Stimulated activated CD8-positive, alpha-beta memory T cell treated with anti-CD3 and anti-CD28 coated beads, Interleukin-4, amount 100 ng/mL, for 24 hours (primary cell): ENCODE results near the gene XPNPEP1.

Source experiments
- DNase-seq: peaks from one replicate; pipeline ENCODE4 v3.0.0-alpha.2; 2020; ENCODE audit warnings: low read depth

The XPNPEP1 gene

DNA sequence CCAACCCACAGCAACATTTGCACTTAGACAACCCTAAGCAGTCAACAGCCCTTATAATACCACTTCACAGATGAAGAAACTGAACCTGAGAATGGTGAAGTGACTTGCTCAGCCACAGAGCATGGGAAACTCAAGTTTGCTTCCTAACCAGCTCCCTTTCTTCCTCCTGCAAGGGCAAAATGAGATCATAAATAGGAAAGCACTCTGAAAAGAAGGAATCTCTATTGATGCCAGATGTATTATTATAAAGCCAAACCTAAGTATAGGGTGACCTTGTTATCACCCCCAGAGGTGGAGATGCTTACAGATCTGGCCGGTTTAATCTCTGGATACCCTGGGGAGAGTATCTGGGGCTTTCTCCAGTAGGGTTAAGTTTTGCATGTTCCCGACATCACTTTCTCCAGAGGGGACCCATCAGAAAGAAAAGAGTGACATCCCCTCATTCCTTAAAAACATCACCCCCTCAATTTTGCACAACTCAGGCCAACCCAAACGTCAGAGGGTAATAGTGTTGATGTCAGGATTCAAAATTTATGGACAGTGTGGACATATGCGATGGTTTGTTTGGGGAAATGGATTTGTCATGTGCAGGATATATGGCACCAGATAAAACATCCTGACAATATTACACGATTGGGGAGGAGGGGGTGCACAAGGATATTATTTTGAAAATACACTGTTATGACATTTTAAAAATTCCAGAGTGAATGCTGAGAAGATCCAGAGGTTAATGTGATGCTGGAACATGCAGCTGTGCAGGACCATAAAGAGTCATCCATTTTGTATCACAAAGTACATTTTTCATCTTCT lies 24.0 kb upstream of the XPNPEP1 start:
- DNase-seq: no peak

DNA sequence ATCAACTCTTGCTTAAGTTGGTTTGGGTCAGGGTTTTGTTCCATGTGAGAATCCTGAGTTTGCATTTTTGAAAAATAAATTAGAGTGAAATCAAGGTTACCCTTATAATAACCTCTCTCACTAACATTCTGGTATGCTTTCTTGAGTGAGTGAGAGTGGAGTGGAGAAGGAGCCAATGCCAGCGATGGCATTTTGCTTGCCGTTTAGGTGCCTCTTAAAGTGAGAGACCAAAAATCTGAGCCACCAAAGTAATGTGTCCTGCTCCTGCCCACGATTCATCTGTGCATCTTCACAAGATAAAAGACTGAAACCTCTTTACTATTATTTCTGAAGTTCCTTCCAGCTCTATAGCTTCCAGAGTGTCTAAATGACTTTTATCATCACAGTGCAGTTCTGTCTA lies 23.4 kb upstream of the XPNPEP1 start:
- no peak for DNase-seq

DNA sequence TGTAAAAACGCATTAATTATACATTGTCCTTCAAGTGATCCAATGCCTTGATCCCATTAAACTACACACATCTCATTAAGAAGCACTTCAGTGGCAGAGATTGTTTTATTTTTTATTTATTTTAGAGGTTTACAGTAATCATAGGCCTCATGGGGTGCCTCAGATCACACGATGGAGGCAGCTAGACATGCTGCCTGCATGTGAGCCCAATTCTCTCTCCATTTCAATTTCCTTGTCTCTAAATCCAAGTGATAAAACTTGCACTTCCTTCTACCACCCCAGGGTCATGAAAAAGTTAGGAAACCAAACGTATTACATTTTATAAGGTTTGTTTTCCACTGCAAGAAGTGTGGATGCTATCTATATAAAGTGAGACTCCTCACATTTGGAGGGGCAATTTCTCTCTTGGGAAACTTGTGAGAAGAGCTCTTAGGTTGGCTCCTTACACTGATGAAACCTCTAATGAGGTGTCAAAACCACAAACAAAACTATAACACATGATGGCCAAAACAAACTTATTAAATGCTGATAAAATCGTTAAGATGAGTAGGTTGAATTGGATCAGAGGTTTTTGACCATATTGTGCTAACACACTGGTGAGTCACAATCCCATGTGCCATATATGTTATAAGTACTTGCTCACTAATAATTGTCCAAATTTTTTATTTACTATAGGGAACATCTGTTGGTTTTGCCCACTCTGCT lies 22.3 kb upstream of the XPNPEP1 start:
- DNase-seq: no peak

DNA sequence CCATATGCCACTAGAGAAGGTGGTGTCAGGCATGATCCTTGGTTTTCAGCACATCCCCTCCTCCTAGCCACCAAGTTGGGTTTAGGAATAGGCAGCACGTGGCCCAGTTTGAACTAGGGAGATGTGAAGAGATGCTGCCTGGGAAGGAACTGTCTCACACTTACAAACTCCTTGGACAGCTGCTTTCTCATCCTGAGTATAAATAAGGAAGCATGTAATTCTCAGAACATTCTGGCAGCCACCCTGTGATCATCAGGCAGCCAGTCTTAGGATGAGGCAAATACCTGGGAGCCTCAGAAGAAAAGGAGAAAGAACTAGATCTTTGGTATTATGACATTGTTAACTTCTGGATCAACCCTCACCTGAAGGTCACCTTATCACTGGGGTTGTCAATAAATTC lies 21.3 kb upstream of the XPNPEP1 start:
- no peak for DNase-seq

DNA sequence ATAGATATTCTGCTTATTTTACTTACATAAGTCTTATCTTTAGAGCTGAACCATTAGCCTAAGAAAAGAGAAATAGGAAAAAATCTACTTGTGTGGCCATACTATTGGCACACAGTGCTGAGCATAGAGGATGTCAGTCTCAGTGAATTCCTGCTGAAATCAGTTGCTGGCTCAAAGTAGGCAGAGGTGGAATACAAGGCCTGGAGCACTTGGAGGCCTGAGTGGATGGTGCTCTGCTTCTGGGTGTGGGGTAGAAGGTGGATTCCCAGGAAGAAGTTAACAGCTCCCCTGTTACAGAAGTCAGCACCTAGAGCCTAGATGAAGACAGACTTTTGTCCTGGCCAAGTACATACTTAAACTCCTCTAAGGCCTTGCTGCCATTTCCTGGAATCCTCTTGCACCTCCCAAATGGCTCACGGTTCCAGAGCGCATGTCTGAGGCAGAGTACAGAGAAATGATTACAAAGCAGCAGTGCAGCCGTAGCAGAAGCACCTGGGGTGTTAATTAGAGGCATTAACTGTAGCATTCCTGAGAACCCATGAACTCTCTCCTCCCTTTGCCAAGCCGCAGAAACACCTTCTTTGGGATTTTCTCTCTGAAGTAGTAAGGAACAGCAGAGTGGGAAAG lies 18.0 kb upstream of the XPNPEP1 start:
- DNase-seq: no peak

DNA sequence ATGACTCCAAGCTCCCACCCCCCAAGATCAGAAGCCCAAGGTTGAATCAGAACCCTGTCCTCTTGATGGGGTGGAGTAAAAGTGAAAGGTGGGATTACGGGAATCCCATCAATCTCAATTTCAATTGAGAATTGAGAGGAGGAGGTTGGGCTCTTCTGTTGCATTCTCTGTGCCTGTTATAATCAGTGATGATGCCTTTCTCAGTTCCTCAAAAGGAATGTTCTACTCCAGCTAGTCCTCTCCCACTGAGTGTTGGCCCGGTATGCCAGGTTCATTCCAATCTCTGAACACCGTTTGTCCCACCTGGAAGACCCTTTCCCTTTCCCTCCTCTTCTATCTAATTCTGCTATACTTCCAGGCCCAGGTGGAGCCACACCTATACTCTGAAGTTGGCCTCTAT lies 17.2 kb upstream of the XPNPEP1 start:
- DNase-seq: no peak

DNA sequence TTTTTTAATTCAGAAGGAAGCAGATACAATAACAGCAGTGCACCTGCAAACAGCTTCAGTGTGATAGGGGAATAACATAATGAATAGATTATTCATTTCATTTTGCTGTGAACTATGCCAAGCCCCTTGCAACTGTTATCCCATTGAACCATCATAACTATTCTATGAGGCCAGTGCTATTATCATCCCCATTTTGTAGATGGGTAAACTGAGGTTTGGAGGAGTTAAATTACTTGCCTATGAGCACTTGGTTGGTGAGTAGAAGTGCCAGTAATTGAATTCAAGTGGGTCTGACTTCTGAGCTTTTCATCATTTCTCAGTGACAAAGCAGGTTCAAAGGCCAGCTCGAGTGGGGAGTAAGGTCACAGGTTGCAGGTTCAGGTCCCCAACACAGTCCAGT lies 16.8 kb upstream of the XPNPEP1 start:
- DNase-seq: no peak

DNA sequence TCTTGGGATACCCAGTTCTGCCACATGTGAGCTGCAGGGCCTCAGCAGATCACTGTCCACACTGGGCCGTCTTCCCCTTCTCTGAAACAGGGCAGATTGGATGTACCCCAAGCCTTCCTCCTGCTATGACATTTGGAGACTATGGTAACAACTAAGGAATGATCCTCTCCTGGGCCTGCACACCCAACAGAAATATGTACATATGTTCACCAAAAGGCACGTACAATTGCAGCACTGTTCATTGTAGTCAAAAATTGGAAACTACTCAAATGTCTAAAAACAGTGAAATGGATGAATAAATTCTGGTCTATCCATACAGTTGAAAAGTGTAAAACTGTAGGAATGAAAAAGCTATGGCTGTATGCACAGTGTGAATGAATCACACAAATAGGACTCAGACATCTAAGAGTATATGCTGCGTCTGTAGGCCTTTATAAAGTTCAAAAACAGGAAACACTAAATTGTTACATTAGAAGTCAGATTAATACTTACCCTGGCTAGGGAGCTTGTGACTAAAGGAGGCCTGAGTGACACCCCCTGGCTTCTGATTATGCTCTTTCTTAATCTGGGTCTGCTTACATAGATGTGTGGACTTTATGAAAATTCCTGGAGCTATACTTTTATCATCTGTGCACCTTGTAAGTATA lies 16.1 kb upstream of the XPNPEP1 start:
- DNase-seq: no peak

DNA sequence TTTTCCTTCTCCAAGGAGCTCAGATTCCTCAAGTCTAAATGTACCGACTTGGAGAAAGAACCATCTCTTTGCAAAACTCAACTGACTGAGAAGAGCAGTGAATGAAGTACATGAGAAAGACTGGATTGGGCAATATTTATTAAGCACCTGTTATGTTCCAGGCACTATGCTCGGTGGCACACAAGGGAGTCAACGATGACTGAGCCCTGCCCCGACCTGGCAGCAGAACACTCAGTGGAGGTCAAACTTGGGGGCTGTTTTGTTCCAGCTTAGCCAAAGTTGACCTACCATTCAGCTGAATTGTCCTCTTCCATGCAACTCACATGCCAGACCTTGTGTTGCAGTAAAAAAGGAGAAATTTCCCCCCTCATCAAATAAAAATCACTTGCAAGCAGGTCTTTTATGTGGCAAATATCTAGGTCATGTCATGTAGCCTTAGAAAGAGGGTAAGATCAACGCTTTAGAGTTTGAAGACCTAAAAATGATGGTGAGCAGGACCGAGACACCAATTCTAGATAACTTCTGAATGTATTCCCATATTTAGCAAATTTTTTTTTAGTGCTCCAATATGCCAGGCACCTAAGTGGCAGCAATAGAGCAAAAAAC lies 14.3 kb upstream of the XPNPEP1 start:
- no peak for DNase-seq

DNA sequence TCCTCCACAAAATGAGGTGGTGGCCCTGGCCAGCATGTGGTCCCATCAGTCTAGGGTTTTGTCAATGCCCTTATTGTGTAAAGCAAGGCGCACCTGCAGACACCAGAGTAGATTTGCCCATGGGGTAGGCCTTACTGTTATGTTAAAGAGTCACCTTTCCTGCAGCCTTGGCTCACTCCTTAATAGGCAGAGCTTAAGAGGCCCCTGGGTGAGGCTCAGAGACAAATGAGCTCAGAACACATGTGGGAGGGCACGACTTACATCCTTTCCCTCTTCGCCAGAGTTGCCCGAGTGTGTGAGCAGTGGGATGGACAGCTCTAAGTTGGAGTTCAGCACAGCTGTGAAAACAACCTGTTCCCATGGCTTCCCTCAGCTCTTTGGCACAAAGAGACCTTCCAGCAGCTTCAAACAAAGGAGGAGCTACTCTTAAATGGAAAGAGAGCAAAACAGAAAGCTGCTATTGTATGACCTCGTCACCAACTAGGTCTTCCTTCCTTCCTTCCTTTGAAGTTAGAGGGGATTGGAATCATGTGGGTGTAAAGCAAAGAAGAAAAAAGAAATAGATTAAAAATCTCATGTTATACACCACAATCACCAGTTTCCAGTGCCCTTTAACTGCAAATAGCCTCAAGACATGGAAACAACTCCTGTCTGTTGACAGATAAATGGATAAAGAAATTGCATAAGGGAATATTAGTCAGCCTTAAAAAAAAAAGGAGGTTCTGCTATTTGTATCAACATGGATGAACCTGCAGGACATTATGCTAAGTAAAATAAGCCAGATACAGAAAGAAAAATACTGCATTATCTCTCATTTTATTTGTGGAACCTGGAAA lies 11.9 kb upstream of the XPNPEP1 start:
- DNase-seq: no peak

DNA sequence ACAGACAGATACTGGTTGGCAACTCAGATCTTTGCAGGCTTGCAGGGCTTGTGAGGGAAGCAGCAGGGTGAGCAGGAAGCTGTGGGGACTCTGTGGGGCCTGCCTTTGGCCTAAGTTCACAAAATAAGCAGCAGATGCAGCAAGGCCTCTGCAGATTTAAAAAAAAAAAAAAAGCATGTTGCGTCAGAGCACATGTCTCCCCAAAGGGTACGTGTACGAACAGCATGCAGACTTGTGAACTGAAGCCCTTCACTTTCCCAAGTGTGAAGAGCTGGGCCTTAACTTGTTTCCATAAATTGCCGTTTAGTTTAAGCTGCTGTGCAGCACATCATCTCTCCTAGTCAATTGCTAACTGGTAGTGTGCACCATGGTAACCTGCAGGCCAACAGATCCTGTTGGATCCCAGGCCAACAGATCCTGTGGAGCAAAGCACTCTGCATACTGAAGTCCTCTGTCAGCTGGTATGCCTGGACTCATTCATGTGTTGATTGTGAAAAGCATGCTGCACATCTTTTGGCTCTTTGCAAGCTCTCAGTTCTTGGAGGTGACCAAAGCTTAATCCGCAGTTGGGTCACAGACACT lies 10.8 kb upstream of the XPNPEP1 start:
- DNase-seq: no peak

DNA sequence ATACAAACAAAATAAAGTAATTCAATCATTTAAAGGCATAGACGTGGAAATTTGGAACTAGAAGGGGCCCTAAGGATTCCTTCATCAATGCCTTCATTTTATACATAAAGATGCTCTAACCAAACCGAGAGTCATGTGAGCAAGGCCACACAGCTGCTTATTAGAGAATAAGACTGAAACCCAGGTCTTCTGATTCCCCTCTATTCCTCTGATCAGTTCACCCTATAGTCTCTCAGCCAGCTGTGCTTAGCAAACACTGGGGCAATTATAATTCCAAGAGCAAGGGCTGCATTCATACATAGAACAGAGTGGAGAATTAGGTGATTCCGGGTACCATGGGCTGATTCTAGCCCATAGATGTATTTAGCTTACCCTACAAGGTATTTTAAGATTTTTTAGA lies 9.7 kb upstream of the XPNPEP1 start:
- DNase-seq: no peak

DNA sequence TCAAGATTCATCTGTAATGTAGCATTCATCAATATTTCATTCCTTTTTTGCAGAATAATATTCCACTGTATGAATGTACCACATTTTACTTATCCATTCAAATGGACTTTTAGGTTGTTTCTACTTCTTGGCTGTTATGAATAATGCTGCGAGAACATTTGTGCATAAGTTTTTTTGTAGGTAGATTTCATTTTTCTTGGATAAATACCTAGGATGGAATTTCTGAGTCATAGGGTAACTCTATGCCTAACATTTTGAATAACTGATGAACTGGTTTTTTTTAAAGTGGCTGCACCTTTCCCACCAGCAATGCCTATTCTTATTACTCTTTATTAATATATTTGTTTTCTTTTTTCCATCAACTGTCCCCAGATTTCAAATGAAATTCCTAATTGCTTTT lies 9.1 kb upstream of the XPNPEP1 start:
- DNase-seq: no peak

DNA sequence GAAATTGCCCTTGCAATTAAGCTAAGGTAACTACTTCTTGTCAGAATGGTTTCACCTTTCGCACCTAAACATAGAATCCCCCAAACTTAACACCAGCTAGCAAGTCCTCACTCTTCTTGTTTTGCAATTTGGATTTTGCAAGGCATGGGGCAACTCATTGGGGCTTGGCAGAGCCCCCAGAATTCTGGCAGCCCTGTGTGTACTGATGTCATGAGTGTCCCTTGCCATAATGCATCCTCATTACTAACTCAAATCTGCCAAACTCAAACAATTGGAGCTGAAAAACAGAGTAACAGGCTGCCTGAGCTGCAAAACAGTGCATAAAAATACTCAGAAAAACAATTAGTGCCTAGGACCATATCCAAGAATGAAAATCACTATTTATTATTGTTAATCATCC lies 7.9 kb upstream of the XPNPEP1 start:
- DNase-seq: no peak

DNA sequence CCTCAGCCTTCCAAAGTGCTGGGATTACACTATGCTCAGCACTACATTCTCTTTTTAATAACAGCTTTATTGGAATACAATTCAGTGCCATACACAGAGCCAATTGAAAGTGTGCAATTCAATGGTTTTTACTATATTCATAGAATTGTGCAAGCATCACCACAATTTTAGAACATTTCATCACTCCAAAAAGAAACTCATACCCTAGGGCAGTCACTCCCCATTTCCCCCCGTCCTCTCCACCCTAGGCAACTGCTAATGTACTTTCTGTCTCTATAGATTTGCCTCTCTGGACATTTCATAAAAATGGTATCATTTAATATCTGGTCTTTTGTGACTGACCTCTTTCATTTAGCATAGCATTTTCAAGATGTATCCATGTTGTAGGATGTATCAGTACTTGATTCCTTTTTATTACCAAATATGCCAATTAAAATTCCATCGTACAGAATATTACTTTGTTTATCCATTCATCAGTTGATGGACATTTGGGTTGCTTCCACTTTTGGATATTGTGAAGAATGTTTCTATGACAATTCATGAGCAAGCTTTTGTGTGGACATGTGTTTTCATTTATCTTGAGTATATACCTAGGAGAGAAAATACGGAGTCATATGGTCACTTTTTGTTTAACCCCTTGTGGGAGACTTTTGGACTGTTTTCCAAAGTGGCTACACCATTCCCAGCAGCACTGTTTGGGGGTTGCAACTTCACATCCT lies 6.3 kb upstream of the XPNPEP1 start:
- no peak for DNase-seq

DNA sequence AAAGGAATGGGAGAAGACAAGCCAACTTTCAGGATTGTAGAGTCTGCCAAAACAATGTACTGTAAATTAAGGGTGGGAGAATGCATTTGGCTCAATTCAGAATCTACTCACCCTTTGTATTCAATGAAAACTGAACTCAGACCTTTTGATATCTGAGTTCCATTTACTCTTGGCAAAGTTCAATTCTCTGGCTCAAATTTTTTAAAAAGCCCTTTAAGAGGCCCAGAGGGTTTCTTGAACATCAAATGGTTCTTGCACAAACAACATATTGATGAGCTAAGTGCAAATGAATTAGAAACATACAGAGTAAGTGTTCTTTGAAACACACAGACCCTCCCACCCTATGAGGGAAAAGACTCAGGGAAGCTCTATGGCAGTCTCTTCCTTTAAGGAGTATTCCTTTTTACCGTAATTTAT lies 5.2 kb upstream of the XPNPEP1 start:
- DNase-seq: no peak

DNA sequence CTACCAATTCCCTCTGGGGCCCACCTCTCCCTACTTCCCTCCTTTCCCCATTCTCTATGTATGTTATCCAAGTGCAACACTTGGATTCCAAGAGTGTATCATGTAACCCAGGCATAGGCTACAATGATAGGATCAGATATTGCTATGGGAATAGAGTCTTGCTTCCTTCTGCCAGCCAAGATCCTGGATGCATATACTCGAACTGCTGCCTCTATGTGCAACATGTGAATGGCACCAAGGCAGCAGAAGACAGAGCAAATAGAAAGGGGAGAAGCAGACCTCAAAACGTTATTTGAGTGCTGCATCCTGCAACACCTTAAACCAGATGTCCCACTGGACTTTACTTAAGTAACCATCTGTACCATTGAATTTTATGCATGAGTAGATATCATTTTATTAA lies 3.5 kb upstream of the XPNPEP1 start:
- no peak for DNase-seq

DNA sequence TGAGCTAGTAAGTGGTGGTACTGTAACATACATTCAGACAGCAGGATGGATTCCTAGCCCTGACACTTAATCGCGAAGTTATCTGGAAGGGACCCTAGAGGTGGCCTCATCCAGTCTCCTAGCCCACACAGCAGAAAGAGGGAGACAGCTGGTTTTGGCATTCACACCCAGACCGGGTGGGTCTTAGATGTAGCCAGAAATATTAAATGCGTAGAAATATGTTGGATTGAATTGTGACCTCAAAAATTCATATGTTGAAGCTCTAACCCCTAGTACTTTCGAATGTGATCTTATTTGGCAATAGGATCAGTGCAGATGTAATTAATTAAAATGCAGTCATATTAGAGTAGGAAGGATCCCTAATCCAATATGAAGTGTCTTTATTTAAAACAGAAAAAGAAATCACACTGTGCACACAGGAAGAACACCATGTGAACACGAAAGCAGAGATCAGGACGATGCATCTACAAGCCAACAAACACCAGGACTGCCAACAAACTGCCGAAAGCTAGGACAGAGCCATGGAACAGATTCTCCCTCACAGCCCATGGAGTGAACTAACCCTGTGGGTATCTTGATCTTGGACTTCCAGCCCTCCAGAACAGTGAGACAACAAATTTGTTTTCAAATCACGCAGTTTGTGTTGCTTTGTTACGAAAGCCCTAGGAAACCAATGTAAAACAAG lies 2.9 kb upstream of the XPNPEP1 start:
- no peak for DNase-seq

DNA sequence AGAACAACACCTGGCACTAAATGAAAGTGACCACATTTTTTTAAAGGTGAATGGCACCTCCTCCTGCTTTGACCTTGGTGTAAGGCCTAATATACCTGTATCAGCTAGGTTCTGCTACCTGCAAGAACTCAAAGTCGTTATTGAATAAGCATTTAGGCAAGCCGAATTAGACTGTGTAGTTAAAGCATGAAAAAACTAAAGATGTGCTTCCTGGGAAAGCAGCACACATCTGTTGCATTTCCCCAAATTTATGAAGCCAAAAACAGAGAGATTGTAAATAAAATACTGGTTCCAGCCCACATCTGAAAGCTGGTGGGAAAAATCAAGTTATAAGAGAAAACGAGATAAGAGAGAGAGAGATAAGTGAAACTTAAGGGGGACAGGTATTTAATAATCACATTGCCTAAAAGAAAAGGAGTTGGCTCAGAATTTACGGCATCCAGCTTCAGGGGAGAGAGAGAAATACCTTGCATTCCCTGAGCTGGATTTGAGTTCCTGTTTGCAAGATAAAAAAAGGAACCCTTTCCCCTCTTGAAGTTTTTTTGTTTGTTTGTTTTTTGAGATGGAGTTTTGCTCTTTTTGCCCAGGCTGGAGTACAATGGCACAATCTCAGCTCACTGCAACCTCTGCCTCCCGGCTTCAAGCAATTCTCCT lies 1.8 kb upstream of the XPNPEP1 start:
- no peak for DNase-seq
